ENCODE measurements around the gene TNS2. TPM values are rescaled to one million over a fixed set of nuclear protein-coding genes. Genes with fewer than 3 reads are reported as not detected.

TNS2 gene
- total RNA-seq, 1 donor from 2014 or later: 120 TPM

DNA sequence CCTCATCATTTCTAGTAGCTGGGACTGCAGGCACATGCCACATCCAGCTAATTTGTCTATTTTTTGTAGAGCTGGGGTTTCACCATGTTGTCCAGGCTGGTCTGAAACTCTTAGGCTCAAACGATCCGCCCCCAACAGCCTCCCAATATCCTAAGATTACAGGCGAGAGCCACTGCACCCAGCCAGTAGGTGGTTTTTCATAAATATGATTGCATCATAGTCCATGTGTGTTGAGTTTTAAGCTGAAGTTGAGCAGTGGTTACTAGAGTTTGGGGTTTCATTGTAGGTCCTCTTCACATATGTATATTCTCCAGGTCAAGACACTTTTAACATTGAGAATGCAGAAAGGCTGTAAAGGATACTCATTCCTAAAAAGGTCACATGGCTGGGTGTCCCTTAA lies 13.1 kb upstream of the TNS2 start:
- intact Hi-C loops (cut with micrococcal nuclease): no loop called here
- DNase-seq (no peak), ATAC-seq (no peak)

DNA sequence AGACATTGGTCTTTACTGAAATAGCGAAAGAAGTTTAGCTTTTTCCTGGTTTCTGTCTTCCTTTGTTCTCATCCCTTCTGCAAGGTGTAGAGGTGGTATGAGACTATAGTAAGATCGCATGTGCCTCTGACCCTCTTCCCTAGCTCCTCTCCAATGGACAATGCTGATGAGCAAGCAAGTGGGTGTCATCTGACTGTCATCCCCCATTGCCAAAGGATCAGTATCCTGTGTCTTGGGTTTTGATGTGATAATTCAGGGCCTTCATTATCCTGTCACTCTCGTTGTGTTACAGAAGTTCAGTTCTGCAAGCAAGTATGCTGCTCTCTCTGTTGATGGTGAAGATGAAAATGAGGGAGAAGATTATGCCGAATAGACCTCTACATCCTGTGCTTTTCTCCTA lies 10.0 kb upstream of the TNS2 start:
- ATAC-seq: no peak
- intact Hi-C loops (cut with micrococcal nuclease): no loop called here
- DNase-seq: no peak

DNA sequence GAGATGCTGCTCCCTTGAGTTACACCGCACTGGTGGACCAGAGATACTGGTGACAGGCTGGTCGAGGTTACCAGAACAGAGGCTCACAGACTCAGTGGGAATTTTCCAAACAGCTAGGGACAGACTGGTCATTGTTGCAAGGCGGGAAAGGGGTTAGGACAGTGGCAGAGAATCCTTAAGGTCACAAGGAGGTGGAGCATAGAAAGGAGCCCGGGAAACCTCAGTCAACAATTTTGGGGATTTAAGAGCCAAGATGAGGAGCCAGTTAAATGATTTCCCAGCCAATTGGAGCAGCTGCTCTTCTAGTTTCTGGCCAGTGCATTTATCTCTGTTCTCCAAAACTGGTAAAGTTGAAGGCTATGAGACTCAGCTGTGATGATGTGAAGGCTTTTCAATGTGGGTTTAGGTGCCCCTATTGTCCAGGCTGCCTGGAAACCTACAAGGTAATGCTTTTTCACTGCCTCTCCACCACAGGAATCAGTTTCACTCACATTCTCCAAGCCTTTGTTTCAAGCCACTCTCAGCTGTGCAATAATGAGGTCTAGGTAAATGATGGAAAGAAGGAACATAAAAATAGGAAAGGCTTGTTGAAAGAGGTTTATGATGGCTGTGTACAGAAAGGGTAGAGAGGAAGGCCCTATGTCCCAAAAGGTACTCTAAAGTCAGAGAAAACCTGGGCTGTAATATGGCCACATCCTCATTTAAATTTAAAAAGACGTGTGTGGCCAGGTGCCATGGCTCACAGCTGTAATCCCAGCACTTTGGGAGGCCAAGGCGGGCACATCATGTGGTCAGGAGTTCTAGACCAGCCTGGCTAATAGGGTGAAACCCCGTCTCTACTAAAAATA lies 7.0 kb upstream of the TNS2 start:
- ATAC-seq: no peak
- intact Hi-C loops (cut with micrococcal nuclease): no loop called here
- DNase-seq: no peak

DNA sequence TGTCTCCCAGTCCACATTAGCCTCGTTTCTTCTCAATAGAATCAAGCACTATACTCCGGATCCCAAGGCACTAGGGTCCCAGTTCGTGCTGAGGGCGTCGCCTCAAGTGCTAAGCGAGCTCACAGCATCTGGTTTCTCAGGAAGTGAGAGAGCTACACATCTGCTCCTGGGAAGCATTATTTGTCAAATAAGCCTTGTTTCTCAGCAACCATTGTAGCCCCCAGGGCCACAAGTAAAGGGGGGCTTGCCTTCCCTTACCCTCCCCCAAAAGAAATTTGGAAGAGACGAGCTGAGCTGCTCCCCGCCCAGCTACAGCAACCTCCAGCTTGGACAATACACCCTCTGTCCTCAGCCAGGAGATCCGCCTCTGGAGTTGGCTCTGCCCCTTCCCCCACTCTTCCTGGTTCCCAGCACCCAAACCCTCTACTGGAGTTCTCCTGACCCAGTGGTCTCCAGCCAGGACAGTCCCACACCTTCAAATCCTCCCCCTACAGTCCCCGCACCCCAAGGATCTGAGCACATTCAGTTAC lies 5.7 kb upstream of the TNS2 start:
- intact Hi-C loops (cut with micrococcal nuclease): no loop called here
- DNase-seq (peak; percentile 55), ATAC-seq (no peak)

DNA sequence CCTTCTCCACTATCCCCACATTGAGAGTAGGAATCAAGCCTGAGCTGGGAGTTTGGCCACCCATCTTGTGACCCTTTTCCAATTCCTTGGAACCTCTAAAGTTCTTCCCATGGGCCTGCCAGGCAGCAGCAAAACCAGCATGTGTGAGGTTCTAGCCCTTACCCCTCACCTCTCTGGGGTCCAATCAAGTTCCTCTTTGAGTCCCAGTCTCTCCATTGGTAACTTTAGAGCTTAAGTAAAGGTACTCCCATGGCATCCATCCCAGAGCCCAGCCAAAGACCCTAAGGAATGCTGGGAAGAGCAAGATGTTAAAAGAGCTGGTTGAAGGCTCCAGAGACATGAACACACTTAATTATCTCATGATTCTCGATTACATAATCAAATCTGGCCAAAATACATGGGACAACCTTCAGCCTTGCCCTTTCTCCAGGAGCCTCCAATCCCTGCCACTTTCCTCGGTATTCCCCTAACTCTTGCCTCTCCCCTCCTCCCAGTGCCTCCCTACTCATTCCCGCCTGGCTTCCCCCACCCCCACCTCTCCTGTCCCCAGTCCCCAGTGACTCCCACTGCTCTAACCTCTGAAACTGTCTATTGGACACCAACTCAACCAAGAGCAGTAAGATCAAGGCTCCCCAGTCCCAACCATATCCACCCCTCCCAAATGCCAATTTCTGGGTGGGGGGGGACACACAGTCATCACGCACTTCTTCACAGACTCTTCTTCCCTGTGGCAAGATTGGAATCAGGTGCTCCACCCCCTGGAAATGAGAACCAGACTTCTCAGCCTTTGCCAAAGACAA lies 4.8 kb upstream of the TNS2 start:
- no peak for ATAC-seq
- intact Hi-C loops (cut with micrococcal nuclease): no loop called here
- DNase-seq: no peak

DNA sequence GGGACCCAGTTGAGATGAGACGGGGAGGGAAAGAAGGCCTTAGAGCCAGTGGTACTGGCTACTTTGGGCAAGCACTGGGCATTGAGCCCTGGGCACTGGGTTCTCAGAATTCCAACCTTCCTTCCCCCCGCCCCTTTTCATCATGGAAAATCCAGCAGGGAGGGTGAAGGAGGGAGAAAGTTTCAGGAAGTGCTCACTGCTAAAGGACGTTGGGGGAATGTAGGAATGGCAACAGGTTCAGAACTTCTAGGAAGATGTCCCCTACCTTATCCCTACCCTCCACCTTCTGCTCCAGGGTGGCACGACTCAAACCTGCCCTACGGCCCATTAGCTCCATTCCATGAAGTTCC lies 4.2 kb upstream of the TNS2 start:
- intact Hi-C loops (cut with micrococcal nuclease): no loop called here
- DNase-seq: no peak

DNA sequence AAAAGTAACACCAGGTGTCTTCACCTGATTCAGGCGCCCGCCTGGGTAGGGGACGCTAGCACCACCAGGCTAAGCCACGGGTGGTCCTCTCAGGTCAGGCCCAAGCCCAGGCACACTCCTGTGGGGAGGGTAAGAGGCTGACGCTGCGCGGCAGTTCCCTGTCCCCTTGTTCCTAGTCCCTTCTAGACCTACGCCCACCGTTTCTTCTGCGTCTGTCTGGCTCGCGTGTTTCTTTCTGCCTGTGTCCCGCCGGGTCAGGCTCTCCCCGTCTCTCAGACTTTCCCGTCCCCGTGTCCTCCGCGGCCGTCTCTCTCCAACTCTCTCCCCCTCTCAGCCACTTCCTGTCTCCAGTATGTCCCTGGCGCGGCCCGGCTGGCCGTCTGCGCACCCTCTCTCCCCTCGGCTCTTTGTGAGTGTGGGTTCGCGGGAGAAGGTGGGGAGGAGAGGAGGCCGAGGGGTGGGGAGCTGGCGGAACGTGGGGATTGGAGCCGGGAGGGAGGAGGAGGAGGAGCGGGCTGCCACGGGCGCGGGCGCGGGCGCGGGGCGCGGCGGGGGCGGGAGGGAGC lies 3.1 kb upstream of the TNS2 start:
- DNase-seq: no peak
- intact Hi-C loops (cut with micrococcal nuclease): no loop called here
- peak; percentile 31 for ATAC-seq

More for the DNA sequence above, 4.2 kb upstream of the TNS2 start:
- no peak for ATAC-seq

DNA sequence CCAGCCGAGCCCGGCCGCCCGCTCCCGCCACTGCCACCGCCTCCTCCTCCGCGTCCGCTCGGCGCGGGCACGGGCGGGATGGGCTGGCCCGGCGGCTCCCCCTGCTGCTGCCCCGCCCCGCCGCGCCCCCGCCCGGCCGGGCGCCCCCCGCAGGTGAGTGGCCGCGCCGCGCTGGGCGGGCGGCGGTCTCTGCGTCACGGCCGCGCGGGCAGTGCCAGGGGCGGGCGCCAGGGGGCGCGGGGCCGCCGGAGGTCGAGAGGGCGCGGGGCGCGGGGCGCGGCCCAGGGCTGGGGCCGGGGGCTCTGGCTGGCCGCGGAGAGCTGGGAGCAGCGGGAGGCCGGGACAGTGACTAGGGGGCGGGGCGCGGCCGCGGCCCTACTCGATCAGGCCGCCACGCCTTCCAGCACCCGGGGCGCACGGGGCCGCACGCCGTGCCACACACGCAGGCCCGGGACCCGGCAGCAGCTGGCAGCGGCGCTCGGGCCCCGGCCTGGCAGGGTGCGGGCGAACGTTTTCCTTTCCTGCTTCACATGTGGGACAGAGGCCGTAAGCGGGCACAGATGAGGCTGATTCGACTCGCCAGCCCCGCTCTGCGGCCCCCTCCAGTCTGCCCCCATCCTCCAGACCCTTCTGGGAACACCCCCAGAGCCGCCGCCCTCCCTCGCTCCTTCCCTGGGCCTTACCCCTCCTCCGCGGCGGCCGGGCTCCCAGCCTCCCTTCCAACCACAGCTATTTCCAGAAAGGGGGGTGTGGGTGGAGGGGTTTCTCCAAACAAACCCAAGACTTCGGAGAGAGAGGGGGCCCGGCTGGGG lies 2.4 kb upstream of the TNS2 start:
- intact Hi-C loops (cut with micrococcal nuclease): no loop called here
- DNase-seq (peak; percentile 93), ATAC-seq (peak; percentile 17)

DNA sequence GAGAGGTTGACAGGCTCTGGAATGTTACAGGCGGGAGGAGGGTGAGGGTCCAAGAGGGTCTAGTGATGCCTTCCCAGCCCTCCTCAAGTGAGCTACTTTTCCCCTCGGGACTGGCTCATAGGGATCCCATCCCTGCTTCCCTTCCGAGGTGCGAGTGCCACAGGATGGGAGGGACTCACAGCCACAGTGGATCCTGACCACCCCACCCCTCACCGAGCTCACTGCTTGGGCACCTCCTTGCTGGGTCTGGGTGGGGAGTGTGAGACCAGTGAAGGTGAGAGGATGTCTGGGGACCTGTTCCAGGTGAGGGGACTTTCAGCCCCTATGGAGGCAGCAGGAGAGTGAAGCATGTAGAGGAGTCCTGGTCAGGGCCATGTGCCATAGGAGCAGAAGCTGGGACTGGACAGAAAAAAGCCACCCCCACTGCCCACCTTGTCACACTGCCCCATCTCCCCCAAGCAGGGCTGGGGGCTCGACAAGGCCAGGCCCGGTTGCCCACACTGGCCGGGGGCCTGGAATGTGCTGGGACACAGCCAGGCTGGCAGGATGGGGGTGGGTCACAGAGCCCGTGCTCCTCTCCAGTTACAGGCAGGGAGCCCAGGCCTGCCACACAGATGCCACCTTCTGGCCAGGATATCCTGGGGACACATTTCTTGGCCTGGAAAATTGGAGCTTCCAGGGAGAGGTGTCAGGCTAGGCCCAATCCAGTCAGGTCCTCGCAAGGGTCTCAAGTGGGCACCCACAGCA lies 1.7 kb upstream of the TNS2 start:
- peak; percentile 89 for DNase-seq
- intact Hi-C loops (cut with micrococcal nuclease): no loop called here
- ATAC-seq: peak; percentile 17

DNA sequence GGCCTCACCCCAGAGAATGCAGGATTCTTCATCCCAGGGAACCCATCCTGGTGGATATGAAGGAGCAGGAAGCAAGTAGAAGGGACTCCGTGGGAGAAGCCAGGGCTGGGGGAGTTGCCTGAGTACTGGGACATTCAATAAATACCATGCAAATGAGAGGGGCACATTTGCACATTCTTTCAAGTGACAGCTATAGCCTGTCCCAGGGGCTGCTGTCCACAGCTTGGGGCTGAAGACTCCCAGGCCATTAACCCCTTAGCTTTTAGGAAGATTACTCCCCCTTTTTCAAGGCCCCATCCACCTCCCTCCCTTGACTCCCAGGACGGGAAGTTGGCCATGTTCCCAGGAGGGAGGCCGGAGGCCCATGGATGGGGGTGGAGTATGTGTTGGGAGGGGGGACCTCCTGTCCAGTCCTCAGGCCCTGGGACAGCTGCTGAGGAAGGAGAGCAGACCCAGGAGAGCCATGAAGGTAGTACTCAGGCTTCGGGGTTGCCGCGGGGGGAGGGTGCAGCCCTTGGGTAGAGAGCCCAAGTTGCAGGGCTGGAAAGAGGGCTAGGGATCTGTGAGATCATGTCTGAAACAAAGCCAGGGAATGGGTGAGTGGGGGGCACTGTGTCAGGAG lies 974 bp upstream of the TNS2 start:
- ATAC-seq (peak; percentile 27), DNase-seq (peak; percentile 86)
- intact Hi-C loops (cut with micrococcal nuclease): no loop called here

DNA sequence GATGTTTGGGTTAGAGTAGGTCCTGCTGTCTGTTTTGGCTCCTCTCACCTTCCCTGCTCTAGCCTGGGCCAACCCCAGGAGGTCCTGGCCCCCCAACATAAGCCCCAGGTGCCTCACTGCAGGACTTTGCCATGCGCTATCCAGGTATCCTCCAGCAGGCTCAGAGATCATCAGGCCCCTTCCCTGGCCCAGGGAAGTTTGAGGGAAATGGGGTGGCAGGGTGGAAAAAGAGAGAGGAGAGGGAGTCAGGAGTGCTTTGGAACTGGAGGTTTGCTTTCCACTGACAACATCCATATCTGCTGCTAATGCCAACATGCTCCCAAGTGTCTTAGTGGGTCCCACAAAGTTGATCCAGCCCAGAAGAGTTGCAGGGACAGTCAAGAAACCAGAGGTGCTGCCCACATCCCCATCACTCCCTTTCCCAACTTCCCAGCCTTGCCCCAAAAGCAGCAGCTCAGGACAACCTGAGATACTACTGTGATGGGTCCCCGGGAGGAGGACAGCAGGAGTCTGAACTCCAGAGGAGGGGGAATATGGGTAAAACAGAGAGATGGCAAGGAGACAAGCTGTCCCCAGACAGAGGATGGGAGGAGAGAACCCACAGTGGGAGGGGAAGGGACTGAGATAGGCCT lies 677 bp downstream of the TNS2 start:
- intact Hi-C loops (cut with micrococcal nuclease): no loop called here
- DNase-seq (no peak), ATAC-seq (no peak)

DNA sequence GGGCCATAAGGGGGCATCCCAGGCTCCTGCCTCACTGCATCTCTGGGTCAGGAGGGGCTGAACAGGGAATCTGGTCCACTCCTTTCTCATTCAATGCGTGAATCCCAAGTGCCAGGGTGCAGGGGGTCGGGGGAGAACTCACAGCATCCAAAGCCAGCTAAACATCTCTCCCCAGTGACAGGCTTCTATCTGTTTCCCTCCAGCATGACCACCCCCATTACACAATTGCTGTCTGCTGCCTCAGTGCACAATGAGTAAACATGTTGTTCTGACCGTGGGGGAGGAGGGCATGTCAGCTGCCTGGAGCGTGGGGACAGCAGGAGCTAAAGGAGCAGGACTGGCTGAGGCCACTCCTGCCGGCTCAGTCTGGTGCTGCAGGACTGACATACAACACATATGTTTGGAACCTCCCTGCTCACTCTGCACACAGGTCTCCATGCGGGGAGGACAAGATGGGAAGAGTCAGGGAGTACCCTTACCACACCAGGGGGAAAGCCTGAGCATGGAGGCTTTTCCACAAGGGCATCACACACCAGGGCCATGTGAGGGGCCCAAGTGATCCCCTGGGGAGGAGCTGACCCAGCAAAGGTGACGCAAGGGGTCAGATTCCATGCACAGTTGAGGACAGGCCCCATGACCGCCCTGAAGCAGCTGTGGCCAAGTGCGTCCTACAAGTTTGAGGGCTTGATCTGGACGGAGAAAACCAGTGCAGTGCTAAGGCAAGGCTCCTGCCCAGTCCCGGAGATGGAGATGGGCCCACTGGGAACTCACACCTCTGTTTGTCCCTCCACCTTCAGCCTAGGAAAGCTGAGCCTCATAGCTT lies 1.4 kb downstream of the TNS2 start:
- ATAC-seq (peak; percentile 8), DNase-seq (peak; percentile 84)
- intact Hi-C loops (cut with micrococcal nuclease): no loop called here

DNA sequence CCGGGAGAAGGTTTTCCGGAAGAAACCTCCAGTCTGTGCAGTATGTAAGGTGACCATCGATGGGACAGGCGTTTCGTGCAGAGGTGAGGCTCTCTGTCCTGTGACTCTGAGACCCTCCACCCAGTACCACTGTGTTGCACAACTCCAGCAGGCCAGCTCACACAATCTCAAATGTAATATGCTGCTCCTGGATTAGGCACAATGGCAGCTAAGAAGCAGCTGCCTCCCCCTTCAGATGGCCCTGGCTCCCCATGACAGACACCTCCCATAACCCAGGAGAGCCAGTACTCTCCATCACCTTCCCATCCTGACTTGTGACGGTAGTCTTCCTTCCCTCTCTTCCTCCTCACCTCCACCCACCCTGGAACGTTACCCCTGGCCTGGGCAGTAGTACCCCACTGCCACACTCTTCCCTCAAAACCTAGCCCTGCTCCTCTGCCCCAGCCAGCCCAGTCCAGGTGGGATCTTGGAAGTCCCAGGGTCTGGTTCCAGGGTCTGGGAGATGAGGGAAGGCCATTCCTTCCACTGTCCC lies 2.1 kb downstream of the TNS2 start:
- intact Hi-C loops (cut with micrococcal nuclease): no loop called here
- DNase-seq: peak; percentile 39
- no peak for ATAC-seq

DNA sequence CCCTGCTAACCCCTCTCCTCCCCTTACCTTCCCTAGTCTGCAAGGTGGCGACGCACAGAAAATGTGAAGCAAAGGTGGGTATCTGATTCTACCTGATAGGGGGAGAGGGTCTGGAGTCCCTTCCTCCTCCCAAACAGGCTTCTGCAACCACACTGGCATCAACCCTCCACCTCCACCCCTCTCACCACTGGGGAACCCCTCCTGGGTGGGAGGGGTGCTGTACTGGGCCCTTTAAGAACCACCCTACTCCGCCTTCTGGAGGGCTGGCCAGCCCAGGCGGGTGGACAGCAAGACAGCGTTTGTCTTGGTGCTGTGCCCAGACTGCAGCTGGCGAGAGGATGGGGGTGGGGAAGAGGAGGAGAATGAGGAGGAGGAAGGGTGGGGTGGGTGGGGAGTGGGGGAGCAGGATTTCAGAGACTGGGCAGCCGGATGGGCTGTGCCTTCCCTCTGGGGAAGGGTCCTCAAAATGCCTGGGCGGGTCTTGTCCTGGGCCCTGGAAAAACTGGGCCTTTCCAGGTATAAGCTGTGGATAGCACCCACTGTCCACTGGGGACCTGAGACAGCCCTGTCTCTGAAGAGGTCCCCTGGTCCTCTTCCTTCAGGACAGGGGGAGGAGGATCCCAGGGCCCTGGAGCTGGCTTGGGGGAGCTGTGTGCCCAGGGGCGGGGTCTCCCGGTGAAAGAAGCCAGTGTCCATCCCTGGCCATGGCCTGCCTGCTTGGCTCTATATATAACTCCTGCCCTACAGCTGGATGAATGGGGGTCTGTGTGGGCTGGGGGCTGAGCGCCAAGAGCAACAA lies 2.8 kb downstream of the TNS2 start:
- DNase-seq: peak; percentile 94
- ATAC-seq: peak; percentile 40
- intact Hi-C loops (cut with micrococcal nuclease): no loop called here

DNA sequence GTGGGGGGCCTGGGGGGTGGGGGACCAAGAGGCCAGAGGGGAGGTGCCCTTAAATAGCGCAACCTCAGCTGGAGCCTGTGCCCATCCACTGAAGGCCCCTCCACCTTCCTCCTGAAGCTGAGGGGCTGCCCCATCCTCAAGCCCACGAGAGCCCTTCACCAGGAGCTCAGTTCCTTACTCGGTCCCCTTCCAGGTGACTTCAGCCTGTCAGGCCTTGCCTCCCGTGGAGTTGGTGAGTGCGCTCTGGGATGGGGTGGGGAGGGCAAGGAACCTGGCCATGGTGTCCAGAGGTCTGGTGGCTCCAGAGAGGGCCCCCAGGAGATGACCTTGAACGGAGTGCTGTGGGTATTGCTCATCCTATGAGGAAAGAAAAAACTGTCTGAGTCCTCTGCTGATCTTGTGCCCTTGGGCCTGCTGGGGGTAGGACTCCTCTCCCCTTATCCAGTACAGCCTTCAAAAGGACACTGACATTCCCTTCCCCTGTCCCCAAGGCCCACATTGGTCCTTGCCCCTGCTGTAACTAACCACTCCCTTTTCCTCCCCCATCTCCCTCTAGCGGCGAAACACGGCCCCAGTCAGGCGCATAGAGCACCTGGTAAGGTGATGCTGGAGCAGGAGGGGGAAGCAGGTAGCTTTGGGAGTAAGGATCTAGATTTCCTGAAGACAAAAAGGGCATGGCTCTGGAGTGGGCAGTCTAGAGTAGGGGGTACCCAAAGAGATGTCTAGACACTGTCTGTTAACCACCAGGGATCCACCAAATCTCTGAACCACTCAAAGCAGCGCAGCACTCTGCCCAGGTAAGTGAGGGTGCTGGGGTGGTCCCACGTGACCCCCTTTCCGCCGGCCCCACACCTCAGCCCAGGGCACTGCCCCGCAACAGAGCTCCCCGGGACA lies 3.6 kb downstream of the TNS2 start:
- DNase-seq: peak; percentile 71
- peak; percentile 10 for ATAC-seq
- intact Hi-C loops (cut with micrococcal nuclease): no loop called here

Measured in left ventricle myocardium superior (tissue), 1 donor.